Endothelial cell of umbilical vein (primary cell): ENCODE results near the gene WIF1. TPM values are rescaled to one million over a fixed set of nuclear protein-coding genes. Genes with fewer than 3 reads are reported as not detected.

ENCODE experiments used
- BruUV-seq: library from RNA; stranded (reverse); fragments of 400-500 nt; replicated peaks from 2 replicates; lab custom pipeline; 2021; lab: Mats Ljungman, UMichigan
- CTCF ChIA-PET: fragments of 300-600, 350-600 bp; sonication (Branson Sonifier 250); formaldehyde crosslinking; loops from one replicate; lab custom pipeline; 2021; ENCODE audit warnings: antibody characterized with exemption, inconsistent platforms; lab: Charles Lee
- POLR2A ChIA-PET: fragments of 300-600, 350-600 bp; sonication (Branson Sonifier 250); formaldehyde crosslinking; loops from one replicate; lab custom pipeline; 2021; ENCODE audit warnings: antibody characterized with exemption, inconsistent platforms; lab: Charles Lee
- DNase-seq: peaks from one replicate; pipeline ENCODE4 v3.0.0-alpha.2; 2011; ENCODE audit warnings: low read depth, low spot score
- FAIRE-seq: peaks from 2 replicates; lab custom pipeline; 2011; peaks lifted over from hg19 to GRCh38; lab: Jason Lieb, UNC
- H2AFZ ChIP-seq: 2 replicates; pipeline ENCODE4 v1.6.0; 2012; ENCODE audit warnings: low read depth, low read length, control low read depth, inconsistent platforms
- H3K27ac ChIP-seq: 2 replicates; pipeline ENCODE4 v1.5.1; 2011; ENCODE audit warnings: low read depth, mild to moderate bottlenecking, control low read depth, low read length, moderate library complexity; ENCODE audit not compliant: insufficient read depth
- H3K27me3 ChIP-seq, 2 experiments: 2 replicates each; pipeline versions ENCODE4 v1.6.0 to v1.6.1; 2011; ENCODE audit warnings: low read length in 2 of 2, mixed read lengths in 1 of 2; ENCODE audit not compliant: control insufficient read depth in 2 of 2, insufficient read depth in 2 of 2
- H3K36me3 ChIP-seq, 2 experiments: 2 replicates in 1 of 2; 3 replicates in 1 of 2; pipeline ENCODE4 v1.5.1; 2011; ENCODE audit warnings: low read length in 2 of 2, mild to moderate bottlenecking in 1 of 2, moderate library complexity in 1 of 2; ENCODE audit not compliant: control insufficient read depth in 2 of 2, insufficient read depth in 2 of 2; ENCODE audit errors: extremely low read depth in 1 of 2
- H3K4me1 ChIP-seq: 3 replicates; pipeline ENCODE4 v1.5.1; 2011; ENCODE audit warnings: mild to moderate bottlenecking, low read length; ENCODE audit not compliant: control insufficient read depth, insufficient read depth; ENCODE audit errors: extremely low read depth
- H3K4me2 ChIP-seq: 2 replicates; pipeline ENCODE4 v1.6.1; 2011; ENCODE audit warnings: low read length, control low read depth, mixed read lengths; ENCODE audit not compliant: insufficient read depth
- H3K4me3 ChIP-seq, 3 experiments: fragments of 200-600 bp in 1 of 3; sonication (generic), shearing (Covaris generic) in 1 of 3; replicated peaks in 1 of 3; 2 replicates each; pipeline ENCODE4 v1.5.1; 2011 to 2016; ENCODE audit warnings: control low read depth in 3 of 3, low read length in 3 of 3, mild to moderate bottlenecking in 2 of 3, inconsistent platforms in 1 of 3, low read depth in 1 of 3, moderate library complexity in 1 of 3; ENCODE audit not compliant: insufficient read depth in 1 of 3
- H3K79me2 ChIP-seq: 2 replicates; pipeline ENCODE4 v1.6.0; 2012; ENCODE audit warnings: low read length, inconsistent platforms; ENCODE audit not compliant: control insufficient read depth, insufficient read depth
- H3K9ac ChIP-seq: replicated peaks from 2 replicates; pipeline ENCODE3; 2011; ENCODE audit warnings: low read length, control low read depth; ENCODE audit not compliant: insufficient read depth; ENCODE audit errors: extremely low read depth
- H3K9me1 ChIP-seq: replicated peaks from 3 replicates; pipeline ENCODE4 v1.6.0; 2011; ENCODE audit warnings: mild to moderate bottlenecking, low read length; ENCODE audit not compliant: control insufficient read depth, insufficient read depth; ENCODE audit errors: extremely low read depth
- H3K9me3 ChIP-seq: replicated peaks from 2 replicates; pipeline ENCODE4 v1.5.1; 2012; ENCODE audit warnings: low read length, inconsistent platforms; ENCODE audit not compliant: control insufficient read depth, insufficient read depth
- H4K20me1 ChIP-seq: replicated peaks from 2 replicates; pipeline ENCODE3; 2011; ENCODE audit warnings: mild to moderate bottlenecking, low read length; ENCODE audit not compliant: control insufficient read depth, insufficient read depth; ENCODE audit errors: extremely low read depth
- CTCF ChIP-seq, 2 donors: IDR thresholded peaks; 1 replicate in 1 of 2; 2 replicates in 1 of 2; pipeline ENCODE4 v1.5.1; 2011; ENCODE audit warnings: low read length in 2 of 2, mild to moderate bottlenecking in 2 of 2, moderate library complexity in 2 of 2, control low read depth in 1 of 2, inconsistent platforms in 1 of 2, low read depth in 1 of 2; ENCODE audit not compliant: insufficient read depth in 1 of 2; ENCODE audit errors: extremely low read depth in 1 of 2
- EZH2 ChIP-seq: IDR thresholded peaks from 2 replicates; pipeline ENCODE4 v1.6.1; 2012; ENCODE audit warnings: borderline replicate concordance, low read depth, mild to moderate bottlenecking, moderate library complexity, low read length, inconsistent platforms; ENCODE audit not compliant: severe bottlenecking
- FOS ChIP-seq: IDR thresholded peaks from 2 replicates; pipeline ENCODE4 v1.6.1; 2011; ENCODE audit warnings: mild to moderate bottlenecking, low read length, moderate library complexity, borderline replicate concordance; ENCODE audit not compliant: insufficient read depth
- GATA2 ChIP-seq: IDR thresholded peaks from 2 replicates; pipeline ENCODE4 v1.7.0; 2011; ENCODE audit warnings: low read depth, mild to moderate bottlenecking, moderate library complexity, mixed read lengths, low read length; ENCODE audit not compliant: insufficient read length, insufficient read depth
- JUN ChIP-seq: IDR thresholded peaks from 2 replicates; pipeline ENCODE4 v1.6.1; 2011; ENCODE audit warnings: borderline replicate concordance, low read depth; ENCODE audit not compliant: insufficient read length, insufficient read depth
- MAX ChIP-seq: IDR thresholded peaks from 2 replicates; pipeline ENCODE4 v1.6.1; 2011; ENCODE audit not compliant: insufficient read depth, insufficient read length
- MYC ChIP-seq: IDR thresholded peaks from one replicate; pipeline ENCODE4 v1.6.1; 2011; ENCODE audit warnings: mild to moderate bottlenecking, low read depth, low read length
- POLR2A ChIP-seq: IDR thresholded peaks from 2 replicates; pipeline ENCODE4 v1.6.1; 2012; ENCODE audit warnings: low read depth, mild to moderate bottlenecking, control low read depth, low read length
- POLR2AphosphoS5 ChIP-seq: IDR thresholded peaks from 2 replicates; pipeline ENCODE4 v1.6.1; 2012; ENCODE audit warnings: low read depth, mild to moderate bottlenecking, control low read depth, low read length, moderate library complexity; ENCODE audit not compliant: insufficient read depth
- dilution Hi-C: fragments of 300-500 bp; cut with MboI; formaldehyde crosslinking; loops from one replicate; pipeline ENCODE4 v1.15.0; 2019; ENCODE audit warnings: low sequenced_read_pairs; ENCODE audit not compliant: extremely low pct_ligation_motif_present
- intact Hi-C: fragments of 100-400 bp; cut with micrococcal nuclease; formaldehyde crosslinking; loops from one replicate; pipeline ENCODE4 v1.10.0; 2022
- polyA plus RNA-seq, 4 experiments: library from polyadenylated mRNA; depleted of rRNA in 3 of 4; stranded (reverse) in 3 of 4; unstranded in 1 of 4; fragments of >200 nt; gene quantifications; 2 replicates each; pipeline versions ENCODE4 v1.2.1 to v1.2.3, GENCODE V29; 2011 to 2012; ENCODE audit warnings: missing spikeins in 1 of 4
- total RNA-seq: library from RNA; stranded (reverse); gene quantifications from 2 replicates; pipeline ENCODE4 v1.2.3, GENCODE V29; 2021

The WIF1 gene
- total and polyA plus RNA-seq, 2 donors (not counting 3 experiments of a cell fraction or from before 2014, with no cell fraction given) = not detected

- ChIA-PET POLR2A (no interaction called here), CTCF (no interaction called here)
- Histone ChIP-seq H3K4me2 (no peak overlapping the region), H3K79me2 (no peaks in the 10 kb centered on the region), H4K20me1 (no peaks in the 10 kb centered on the region), H3K9me3 (no peaks in the 10 kb centered on the region), H3K9me1 (no peaks in the 10 kb centered on the region), H3K4me1 (no peaks in the 10 kb centered on the region), H3K36me3 (no peaks in the 10 kb centered on the region), H3K9ac (no peak overlapping the region), H3K27me3 (peaks cover 7 to 10% of the 10 kb centered on the region in 2 experiments), H3K4me3 (no peak overlapping the region), H3K27ac (no peak overlapping the region), H2AFZ (no peak overlapping the region)
- TF ChIP-seq CTCF (IDR thresholded peaks at IDR 0.05; ENCODE audit: extremely low read depth in 1 of 2, insufficient read depth in 1 of 2, low read depth in 1 of 2, low read length in 2 of 2) = no peak
- no peak for TF ChIP-seq MYC
- no peak for TF ChIP-seq JUN
- TF ChIP-seq GATA2 = no peak
- TF ChIP-seq MAX = no peak
- TF ChIP-seq POLR2AphosphoS5 = no peak
- no peak for TF ChIP-seq POLR2A
- no peak for TF ChIP-seq FOS
- no peak for TF ChIP-seq EZH2
- FAIRE-seq (no peak), DNase-seq (no peak)
- dilution Hi-C loops (no loop called here), intact Hi-C loops (no loop called here)
- BruUV-seq = no TSS peak
These were observed 110.7 kb downstream of the WIF1 start for GRCh38 chr12:65010437-65010836.
